ENCODE data around the gene CYB5A. TPM values are rescaled to one million over a fixed set of nuclear protein-coding genes. Genes with fewer than 3 reads are reported as not detected.

CYB5A gene
- total and polyA plus RNA-seq, 2 of the 8 experiments (the other 6 are each of a cell fraction or from before 2014, with no cell fraction given) = 154 to 195 TPM

- TF ChIP-seq SAP30 (IDR thresholded peaks at IDR 0.05; ENCODE audit: insufficient read depth, insufficient replicate concordance, low read length) = no peak
- TF ChIP-seq CTBP2 (IDR thresholded peaks at IDR 0.05; ENCODE audit: borderline replicate concordance, insufficient read depth, insufficient read length, low read length) = no peak
- TF ChIP-seq SIRT6 (IDR thresholded peaks at IDR 0.05; ENCODE audit: low read length) = no peak
- TF ChIP-seq KDM4A (IDR thresholded peaks at IDR 0.05; ENCODE audit: low read depth, low read length, severe bottlenecking) = no peak
Observed at GRCh38 chr18:74326231-74326630, 34.5 kb upstream of the CYB5A start (continued).

All from H1 (cell line).